ENCODE results near the gene CDC42EP3. TPM values are rescaled to one million over a fixed set of nuclear protein-coding genes. Genes with fewer than 3 reads are reported as not detected.

CDC42EP3 gene
- total RNA-seq, 1 donor: 136 TPM

DNA sequence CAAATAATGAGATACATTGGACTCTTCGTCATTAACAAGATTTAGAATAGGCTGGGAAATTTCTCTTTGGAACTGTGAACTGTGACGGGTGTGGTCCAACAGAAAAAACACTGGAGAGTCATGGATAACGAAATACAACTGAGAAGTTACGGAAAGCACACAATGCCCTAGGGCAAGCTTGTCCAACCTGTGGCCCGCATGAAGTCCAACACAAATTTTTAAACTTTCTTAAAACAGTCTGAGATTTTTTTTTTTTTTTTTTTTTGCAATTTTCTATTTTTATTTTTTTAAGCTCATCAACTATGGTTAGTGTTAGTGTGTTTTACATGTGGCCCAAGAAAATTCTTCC lies 27.7 kb downstream of the CDC42EP3 start:
- peaks cover 26% of the 10 kb centered on the region for H4K20me1 ChIP-seq (ENCODE audit: insufficient read depth, low read length)
- no peaks in the 10 kb centered on the region for H3K9me3 ChIP-seq (ENCODE audit: low read depth, low read length)
- H3K79me2 ChIP-seq (ENCODE audit: insufficient read depth, low read length): peaks cover 68% of the 10 kb centered on the region
- TF ChIP-seq, protein P1, sequence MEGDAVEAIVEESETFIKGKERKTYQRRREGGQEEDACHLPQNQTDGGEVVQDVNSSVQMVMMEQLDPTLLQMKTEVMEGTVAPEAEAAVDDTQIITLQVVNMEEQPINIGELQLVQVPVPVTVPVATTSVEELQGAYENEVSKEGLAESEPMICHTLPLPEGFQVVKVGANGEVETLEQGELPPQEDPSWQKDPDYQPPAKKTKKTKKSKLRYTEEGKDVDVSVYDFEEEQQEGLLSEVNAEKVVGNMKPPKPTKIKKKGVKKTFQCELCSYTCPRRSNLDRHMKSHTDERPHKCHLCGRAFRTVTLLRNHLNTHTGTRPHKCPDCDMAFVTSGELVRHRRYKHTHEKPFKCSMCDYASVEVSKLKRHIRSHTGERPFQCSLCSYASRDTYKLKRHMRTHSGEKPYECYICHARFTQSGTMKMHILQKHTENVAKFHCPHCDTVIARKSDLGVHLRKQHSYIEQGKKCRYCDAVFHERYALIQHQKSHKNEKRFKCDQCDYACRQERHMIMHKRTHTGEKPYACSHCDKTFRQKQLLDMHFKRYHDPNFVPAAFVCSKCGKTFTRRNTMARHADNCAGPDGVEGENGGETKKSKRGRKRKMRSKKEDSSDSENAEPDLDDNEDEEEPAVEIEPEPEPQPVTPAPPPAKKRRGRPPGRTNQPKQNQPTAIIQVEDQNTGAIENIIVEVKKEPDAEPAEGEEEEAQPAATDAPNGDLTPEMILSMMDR (IDR thresholded peaks at IDR 0.05; ENCODE audit: extremely low read depth, low read depth, low read length): no peak
- peak overlapping the region; percentile 88 for H3K27ac ChIP-seq (ENCODE audit: low read depth, low read length)
- no peak overlapping the region for H2AFZ ChIP-seq (ENCODE audit: low read length)
- H3K36me3 ChIP-seq (ENCODE audit: insufficient read depth, low read length): peaks cover 69% of the 10 kb centered on the region
- peaks cover 70% of the 10 kb centered on the region for H3K4me1 ChIP-seq (ENCODE audit: insufficient read depth, low read length)
- H3K4me3 ChIP-seq (ENCODE audit: insufficient read depth, low read length): no peak overlapping the region
- no peak overlapping the region for H3K4me2 ChIP-seq (ENCODE audit: insufficient read depth, low read length)
- DNase-seq (ENCODE audit: insufficient read length, low spot score, missing footprints): no peak
- H3K27me3 ChIP-seq (ENCODE audit: insufficient read depth, low read length): no peaks in the 10 kb centered on the region

DNA sequence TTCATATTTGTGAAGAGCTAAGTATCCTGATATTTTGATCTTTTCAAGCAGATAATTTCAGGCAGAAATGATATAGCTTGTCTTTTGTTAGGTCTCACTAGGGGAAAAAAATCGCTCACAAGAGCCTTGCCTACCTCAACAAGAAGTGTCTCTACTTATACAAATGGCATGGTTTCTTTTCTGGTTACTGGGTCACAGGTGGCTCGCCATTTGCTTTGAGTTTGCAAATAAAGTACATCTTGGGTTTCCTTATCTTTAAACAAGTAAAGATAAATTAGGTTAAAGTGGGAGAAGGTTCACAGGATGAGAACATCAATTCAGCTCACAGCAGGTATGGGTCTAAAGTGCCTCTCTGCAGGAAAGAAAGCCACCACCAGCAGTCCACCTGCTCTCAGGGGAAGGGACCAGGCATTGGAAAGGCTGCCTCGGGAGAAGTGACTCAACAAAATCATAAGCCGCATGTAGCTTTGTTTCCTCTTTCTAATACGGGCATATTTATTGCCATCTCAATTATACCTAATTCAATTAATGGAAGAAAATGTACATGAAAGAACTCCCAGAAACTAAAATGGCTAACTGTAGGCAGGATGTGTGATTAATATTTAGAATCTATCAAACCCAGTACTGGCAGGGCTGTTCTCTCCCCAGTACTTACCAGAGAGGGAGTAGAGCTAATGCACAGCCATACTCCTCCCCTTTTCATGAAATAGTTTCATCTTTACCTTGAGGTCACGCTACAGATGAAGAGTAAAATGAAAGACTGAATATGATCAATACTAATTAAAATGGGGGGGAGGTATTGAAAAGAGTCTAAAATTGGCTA lies 28.3 kb downstream of the CDC42EP3 start:
- Histone ChIP-seq H3K27me3 (ENCODE audit: insufficient read depth, low read length) (no peaks in the 10 kb centered on the region), H3K79me2 (ENCODE audit: insufficient read depth, low read length) (peaks cover 62% of the 10 kb centered on the region), H3K4me3 (ENCODE audit: insufficient read depth, low read length) (no peak overlapping the region), H3K27ac (ENCODE audit: low read depth, low read length) (peak overlapping the region; percentile 88), H4K20me1 (ENCODE audit: insufficient read depth, low read length) (peaks cover 21% of the 10 kb centered on the region), H3K9me3 (ENCODE audit: low read depth, low read length) (no peaks in the 10 kb centered on the region), H2AFZ (ENCODE audit: low read length) (no peak overlapping the region), H3K4me1 (ENCODE audit: insufficient read depth, low read length) (peaks cover 69% of the 10 kb centered on the region), H3K36me3 (ENCODE audit: insufficient read depth, low read length) (peaks cover 63% of the 10 kb centered on the region), H3K4me2 (ENCODE audit: insufficient read depth, low read length) (peak overlapping the region; percentile 47)
- TF ChIP-seq, protein P1 (IDR thresholded peaks at IDR 0.05; ENCODE audit: extremely low read depth, low read depth, low read length): no peak
- DNase-seq (ENCODE audit: insufficient read length, low spot score, missing footprints): no peak

DNA sequence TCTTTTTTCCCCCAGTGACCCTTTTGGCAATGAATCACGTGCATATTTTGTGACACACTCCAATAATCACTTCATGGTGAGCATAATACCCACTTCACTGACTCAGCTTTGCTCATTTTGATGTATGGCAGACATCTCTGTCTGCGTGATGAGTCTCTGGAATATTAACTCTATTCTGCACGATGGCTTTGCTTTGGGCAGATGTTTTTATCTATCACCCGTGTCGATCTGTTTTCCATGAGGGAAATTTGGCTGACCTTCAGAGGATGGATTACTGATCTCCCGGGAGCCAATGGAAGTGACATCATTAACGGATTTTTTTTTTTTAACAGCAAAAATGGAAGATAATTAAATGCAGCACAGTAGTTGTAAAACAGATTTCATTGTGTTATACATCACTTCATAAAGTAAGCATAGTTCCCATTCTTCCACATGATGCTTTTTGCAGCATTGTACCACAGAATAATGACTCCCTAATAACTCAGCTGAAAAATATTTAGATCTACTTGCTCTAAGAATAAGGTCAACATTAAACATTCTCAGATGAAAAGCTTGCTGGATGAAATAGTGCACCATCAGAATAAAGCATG lies 29.8 kb downstream of the CDC42EP3 start:
- Histone ChIP-seq H3K4me1 (ENCODE audit: insufficient read depth, low read length) (peaks cover 68% of the 10 kb centered on the region), H3K4me2 (ENCODE audit: insufficient read depth, low read length) (peak overlapping the region; percentile 47), H3K9me3 (ENCODE audit: low read depth, low read length) (no peaks in the 10 kb centered on the region), H3K27me3 (ENCODE audit: insufficient read depth, low read length) (no peaks in the 10 kb centered on the region), H3K4me3 (ENCODE audit: insufficient read depth, low read length) (no peak overlapping the region), H3K79me2 (ENCODE audit: insufficient read depth, low read length) (peaks cover 48% of the 10 kb centered on the region), H2AFZ (ENCODE audit: low read length) (no peak overlapping the region), H3K36me3 (ENCODE audit: insufficient read depth, low read length) (peaks cover 51% of the 10 kb centered on the region), H3K27ac (ENCODE audit: low read depth, low read length) (peak overlapping the region; percentile 88), H4K20me1 (ENCODE audit: insufficient read depth, low read length) (peaks cover 14% of the 10 kb centered on the region)
- TF ChIP-seq, protein P1 (IDR thresholded peaks at IDR 0.05; ENCODE audit: extremely low read depth, low read depth, low read length): no peak
- peak; percentile 87 for DNase-seq (ENCODE audit: insufficient read length, low spot score, missing footprints)

DNA sequence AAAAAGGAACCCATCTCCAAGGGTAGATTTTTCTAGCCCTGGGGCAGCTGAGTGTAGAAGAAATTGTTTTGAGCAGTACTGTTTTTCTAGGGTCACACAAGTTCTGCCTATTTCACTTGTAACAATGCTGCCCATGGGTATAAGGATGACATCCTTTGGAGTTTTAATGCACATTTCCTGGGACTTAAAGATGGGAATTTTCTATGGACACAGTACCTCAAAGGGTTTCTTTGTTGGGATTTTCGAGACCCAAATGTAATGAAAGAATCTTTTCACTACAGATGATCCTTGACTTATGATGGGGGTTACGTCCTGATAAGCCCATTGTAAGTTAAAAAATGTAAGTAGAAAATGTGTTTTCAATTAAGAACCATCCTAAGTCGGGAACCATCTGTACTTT lies 31.8 kb downstream of the CDC42EP3 start:
- Histone ChIP-seq H2AFZ (ENCODE audit: low read length) (no peak overlapping the region), H3K4me2 (ENCODE audit: insufficient read depth, low read length) (no peak overlapping the region), H3K4me3 (ENCODE audit: insufficient read depth, low read length) (no peak overlapping the region), H3K79me2 (ENCODE audit: insufficient read depth, low read length) (peaks cover 27% of the 10 kb centered on the region), H4K20me1 (ENCODE audit: insufficient read depth, low read length) (peaks cover 2% of the 10 kb centered on the region), H3K27ac (ENCODE audit: low read depth, low read length) (peak overlapping the region; percentile 4), H3K9me3 (ENCODE audit: low read depth, low read length) (no peaks in the 10 kb centered on the region), H3K36me3 (ENCODE audit: insufficient read depth, low read length) (peaks cover 31% of the 10 kb centered on the region), H3K27me3 (ENCODE audit: insufficient read depth, low read length) (no peaks in the 10 kb centered on the region), H3K4me1 (ENCODE audit: insufficient read depth, low read length) (peaks cover 62% of the 10 kb centered on the region)
- DNase-seq (ENCODE audit: insufficient read length, low spot score, missing footprints): no peak
- TF ChIP-seq, protein P1 (IDR thresholded peaks at IDR 0.05; ENCODE audit: extremely low read depth, low read depth, low read length): no peak

Data from osteoblast (primary cell).